Stimulated activated CD8-positive, alpha-beta memory T cell treated with anti-CD3 and anti-CD28 coated beads, Interleukin-15, amount 100 ng/mL, for 48 hours (primary cell): ENCODE results near the gene GRXCR1.

Experiments used
- DNase-seq, 2 donors: peaks; one replicate each; pipeline ENCODE4 v3.0.0-alpha.2; 2020; ENCODE audit warnings: low read depth in 2 of 2

Gene GRXCR1

DNA sequence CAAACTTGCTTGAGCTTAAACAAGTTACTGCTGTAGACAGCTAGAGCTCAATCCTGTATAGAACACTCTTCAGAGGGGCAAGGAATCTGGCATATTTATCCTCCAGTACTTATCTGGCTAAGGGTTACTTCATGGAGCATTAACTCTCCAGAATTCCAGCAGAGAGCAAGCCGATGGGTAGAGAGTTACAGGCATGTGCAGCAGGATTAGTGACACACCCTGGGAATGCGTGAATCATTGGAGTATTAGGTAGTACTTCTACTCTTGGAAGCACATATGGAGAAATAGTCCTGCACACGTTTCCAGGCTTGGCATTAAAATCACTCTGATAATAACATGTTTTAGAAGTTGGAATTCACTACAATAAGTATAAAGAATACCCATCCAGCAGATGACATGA lies 35.4 kb downstream of the GRXCR1 start:
- DNase-seq = no peak

DNA sequence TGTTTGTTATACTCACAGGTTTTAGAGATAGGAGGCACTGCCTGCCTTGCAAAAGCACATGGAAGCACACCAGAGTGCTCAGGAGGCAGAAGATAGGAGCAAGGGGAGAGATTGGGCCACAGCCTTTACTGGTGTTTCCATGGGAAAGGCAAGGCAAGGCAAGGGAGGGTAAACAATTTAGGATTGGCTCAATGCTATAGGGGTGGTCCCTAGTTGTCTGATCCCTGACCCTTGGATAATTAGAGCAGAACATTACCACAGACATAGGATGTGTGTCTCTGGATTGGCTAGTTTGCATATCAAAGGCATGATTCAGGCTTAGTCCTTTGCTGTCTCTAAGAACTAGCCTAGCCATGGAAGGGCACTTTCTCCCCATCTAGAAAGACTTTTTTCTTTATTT lies 36.1 kb downstream of the GRXCR1 start:
- DNase-seq = no peak

DNA sequence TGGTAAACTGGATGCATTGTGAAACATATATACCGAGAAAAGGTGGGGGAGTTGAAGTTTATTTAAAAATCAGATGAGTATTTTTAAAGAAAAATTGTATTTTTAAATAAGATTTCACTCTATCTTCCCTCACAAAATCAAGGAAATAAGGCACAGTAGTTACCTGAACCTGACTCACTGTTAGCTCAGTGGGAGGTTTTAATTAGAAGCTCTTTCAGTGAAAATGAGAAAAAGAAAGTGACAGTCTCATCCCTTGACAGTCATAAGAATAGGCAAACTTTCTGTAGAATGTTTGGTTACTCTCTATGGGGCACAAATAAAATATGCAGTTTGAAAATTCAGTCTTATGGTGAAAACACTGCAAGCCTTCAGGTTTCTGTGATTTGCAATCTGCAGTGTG lies 49.7 kb downstream of the GRXCR1 start:
- no peak for DNase-seq

DNA sequence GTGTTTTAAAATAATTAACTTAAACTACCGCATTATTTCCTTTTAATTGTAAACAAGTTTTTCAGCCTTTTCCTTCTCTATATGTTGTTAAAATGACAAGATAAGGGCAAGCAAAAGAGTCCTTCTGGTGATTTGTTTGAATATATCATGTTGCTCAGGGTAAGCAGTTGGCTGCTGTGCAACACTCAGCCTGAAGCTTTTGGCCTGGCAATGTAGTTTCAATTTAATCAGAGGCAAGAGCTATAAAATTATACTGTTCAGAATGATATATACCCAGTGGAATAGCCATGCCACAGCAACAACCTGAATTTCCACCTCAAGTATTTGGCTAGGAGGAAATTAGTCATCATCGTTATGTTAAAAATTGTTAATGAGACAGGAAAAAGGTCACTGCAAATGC lies 53.4 kb downstream of the GRXCR1 start:
- no peak for DNase-seq

DNA sequence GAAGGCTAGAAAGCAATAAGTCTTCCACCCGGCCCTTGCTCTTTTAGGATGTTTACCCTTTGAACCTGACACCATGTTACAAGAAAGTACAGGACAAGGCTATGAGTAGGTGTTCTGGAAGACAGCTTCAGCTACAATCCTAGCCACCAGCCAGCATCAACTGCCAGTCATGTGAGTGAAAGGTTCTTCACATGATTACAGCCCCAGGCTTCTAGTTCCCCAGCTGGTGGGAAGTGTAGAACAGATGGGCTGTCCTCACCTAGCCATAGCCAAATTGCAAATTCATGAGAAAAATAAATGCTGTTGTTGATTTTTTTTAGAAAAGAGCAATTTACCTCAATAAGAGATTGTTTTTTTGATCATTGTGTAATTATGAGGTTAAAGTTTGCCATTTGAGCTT lies 60.8 kb downstream of the GRXCR1 start:
- DNase-seq = no peak

DNA sequence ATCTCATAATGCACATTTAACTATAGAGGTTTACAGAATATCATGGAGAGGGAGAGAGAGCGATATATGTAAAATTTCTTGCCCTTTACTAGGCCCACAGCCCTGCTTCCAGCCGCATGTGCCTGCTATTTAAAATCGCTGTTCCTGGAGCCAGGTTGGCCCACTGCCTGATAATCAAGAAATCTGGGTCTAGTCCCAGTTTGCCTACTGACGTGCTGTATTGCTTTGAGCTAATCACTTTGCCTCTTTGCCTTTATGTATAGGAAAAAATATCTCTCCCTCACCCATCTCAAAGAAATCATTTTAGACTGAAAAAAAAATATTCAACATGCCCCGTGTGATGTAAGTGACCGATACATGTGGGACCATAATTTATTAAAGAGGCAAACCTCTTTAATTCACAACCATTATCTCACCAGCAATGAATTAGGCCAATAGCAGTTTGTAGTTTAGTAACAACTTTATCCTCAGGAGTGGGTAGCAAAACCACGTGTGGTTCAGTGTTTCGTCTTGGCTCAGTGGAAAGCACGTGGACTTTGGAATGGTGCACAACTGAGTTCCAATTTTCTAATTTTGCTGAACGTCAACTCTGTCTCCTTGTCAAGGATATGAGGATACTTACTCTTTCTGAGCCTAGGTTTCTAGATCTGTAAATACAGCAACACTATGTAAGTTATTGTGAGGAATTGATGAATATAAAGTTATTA lies 62.6 kb downstream of the GRXCR1 start:
- DNase-seq = no peak

DNA sequence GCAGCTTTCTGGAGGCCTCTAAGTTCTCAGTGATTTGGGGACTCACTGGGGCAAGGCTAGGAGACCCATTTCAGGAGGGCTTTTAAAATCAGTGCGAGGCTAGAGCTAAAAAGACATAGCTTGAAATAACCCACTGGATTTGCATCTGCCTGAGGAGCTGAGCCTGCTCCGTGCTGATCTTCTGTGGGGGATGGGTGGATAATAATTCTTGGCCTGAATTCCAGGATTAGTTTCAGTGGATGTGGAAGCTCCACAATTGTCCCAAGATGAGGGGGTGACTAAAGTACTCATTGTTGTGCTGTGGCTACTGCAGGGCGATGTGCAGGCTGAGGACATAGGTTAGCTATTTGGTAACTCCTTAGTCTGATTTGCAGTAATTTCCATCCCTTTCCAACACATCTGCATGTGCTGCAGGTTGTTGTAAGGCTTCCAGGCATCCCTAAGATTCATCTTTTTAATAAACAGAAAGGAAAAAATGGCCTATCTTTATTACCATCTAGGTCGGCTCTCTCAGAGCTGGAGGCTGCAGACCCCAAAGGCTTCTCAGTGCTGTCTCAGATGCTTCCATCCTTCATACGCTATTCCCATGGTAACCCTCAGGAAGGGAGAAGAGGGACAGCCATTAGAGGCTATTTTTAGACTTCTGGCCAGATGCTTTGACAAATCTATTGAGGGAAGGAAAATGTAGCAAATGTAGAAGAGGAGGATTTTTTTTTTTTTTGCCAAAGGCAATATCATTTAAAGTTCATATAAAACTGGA lies 63.4 kb downstream of the GRXCR1 start:
- no peak for DNase-seq

DNA sequence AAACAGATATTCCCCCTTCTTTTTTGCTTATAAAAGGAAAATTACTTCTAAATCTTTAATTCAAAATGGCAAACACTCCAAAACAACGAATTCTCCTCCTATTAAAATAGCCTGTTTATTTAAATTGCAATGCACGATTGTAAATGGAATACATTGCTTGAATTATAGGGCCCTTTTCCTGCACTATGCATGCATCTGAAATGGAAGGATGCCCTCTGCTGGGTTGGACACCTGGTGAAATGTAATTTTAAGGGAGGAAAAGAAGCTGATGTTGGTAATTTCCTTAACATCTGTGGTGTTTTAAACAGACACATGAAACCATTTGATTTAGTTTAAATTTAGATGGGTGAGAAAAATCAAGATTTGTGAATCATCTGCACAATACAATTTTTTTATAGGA lies 72.8 kb downstream of the GRXCR1 start:
- DNase-seq = no peak

DNA sequence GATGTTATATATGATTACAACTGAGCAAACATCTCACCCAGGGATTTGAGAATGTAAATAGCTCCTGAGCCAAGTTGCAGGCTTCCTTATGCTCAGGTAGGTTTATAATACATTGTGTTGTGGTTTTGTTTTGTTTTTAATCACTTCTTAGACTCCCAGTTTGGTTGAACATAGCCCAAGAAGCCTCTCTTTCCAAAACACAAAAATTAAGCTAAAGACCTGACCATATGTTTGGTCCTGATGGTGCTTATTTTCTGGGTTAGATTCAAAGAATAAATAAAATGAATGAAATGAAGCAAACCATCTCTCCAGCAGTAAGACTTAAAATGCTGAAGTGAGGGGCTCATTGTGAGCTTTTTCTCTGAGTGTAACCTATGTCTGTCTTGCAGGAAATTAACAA lies 93.5 kb downstream of the GRXCR1 start:
- DNase-seq = no peak

DNA sequence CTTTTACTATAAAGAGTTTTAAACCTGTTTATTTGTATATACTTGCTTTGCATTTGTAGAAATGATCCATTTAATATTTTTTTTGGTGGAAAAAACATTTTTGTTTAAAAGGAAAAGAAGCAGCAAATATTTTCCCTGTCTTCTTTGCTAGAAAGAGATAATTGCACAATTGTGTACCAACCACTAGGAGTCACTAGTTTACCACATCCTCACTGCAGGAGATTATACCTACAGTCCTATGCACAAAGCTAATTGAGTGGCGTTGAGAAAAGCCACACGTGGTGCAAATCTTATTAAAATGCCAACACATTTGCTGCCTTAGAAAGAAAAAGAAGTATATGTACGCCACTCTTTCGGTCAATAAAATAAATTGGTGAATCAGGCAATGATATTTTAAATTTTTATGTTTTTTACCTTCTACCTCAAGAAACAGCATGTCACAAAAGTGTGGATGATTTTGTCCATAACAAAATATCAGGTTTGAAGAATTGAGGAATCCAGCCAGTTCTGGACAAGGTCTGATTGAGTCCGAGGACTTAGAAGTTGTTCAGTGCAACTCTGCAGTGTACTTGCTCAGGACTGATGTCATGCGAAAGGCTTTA lies 102.9 kb downstream of the GRXCR1 start:
- no peak for DNase-seq

DNA sequence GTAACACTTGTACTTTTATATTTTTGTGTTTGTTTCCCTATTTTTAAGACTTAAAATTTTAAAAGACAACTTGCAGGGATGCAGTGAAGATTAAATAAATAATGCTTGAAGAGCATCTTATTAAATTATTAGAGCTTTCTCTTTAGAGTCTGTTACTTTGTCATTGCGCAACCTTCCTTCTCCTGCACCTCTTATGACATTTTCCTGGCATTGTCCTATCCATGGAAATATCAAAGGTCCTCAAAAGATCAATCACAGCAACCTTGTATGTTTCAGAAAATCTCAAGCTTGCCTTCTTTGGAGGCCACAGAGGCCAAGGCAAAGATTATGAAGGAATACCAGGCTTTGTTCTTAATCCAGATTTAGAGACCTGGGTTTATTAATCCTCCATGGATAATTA lies 116.3 kb downstream of the GRXCR1 start:
- DNase-seq = no peak

DNA sequence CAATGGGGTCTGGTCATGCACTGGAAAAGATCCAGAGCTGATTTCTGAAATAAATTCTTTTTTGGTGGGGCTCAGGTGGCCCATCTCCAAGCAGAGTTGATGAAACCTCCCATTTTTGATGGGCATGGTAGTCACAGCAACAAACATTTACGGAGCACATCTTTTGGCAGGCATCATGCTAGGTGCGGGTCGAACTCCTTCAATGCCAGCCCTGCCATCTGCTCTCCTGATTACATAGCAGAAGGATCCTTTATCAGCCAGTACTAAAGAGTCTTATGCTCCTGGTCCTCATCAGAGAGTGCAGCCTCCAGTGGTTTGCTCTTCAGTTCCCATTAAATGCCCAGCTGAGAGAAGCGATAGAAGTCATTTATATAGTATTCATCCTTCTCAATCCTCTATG lies 121.7 kb downstream of the GRXCR1 start:
- DNase-seq = no peak

DNA sequence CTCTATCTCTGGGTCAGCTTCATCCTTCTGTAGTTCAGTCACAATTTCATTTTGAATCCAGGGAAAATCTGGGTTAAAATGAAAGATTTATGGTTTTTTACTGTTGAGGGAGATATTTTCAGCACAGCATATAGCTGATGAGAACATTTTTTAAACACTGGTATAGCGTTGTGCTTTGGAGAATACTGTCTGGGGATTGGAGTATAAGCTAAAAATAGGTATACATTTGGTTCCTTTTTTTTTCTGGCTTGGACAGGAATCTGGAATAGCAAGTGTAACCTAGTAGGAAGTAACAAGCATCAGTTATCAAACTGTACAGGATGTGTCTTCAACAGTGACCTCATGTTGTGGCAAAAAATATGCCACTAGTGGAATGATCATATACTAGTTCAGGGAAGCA lies 149.1 kb downstream of the GRXCR1 start:
- no peak for DNase-seq

DNA sequence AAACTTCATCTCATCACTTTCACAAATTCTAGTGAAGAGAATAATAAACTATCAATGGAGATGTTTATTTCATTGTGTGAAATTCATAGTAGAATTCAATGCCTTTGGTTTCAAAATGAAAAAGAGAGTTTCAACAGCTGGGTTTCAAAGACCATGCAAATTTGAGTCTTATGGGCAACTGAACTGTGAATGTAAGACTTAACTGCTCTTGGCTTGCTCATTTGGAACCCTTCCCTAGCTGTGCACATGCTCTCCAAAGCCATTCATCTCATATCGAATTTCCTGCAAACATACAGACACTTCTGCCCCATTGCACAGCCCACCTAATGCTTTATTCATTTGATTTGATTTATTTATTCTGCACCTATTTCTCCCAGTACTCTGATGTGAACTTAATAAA lies 154.5 kb downstream of the GRXCR1 start:
- DNase-seq = no peak

DNA sequence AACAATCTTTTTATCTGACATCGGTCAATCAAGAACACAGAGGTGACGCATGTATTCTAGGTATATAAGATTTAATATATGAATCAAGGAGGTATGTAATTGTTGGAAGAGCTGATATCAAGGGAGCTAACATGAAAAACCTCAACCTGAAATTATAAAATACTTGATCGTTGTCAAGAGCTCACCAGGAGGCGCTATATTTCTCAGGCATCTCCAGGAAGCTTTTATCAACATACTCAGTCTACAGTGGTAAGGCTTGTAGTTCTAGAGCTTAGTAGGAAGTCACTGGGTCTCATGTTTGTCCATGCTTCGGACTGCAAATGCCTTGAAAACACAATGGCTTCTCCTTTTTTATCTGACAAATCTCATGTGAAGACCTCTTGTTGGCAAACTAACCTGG lies 156.1 kb downstream of the GRXCR1 start:
- DNase-seq = no peak

DNA sequence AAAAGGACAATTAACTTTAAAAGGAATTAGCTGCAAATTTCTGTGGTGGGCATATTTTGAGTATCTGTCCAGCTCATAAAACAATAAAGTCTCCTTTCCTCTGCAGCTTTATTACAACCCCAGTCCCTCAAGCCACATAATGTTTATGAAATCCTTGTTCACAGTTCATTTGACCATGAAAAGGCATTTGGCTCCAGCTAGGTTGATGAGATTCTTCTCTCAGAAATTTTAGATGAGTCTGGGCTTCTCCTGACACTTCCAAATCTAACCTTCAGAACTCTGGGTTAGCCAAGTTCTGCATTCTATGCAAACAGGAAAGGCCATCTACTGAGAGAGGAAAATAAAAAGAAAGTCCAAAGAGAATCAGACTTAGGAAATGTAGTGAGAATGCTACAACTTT lies 156.8 kb downstream of the GRXCR1 start:
- DNase-seq = no peak

DNA sequence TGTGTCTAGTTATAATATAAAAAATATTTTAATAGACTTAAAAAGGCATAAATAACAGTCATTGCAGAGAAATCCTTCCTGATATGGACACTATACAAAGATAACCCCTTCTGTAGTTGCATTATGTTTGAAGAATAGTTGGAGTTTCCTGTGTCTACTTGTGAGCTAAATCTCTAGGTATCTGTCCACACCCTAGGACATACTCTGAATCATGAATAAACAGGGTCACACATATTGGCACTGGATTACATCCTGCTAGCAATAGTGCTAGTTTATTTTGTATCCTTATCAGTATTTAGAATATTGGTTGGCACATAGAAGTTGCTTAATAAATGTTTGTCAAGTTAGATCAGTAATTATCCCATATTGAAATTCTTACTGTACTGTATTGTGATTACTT lies 173.9 kb downstream of the GRXCR1 start:
- DNase-seq = no peak

DNA sequence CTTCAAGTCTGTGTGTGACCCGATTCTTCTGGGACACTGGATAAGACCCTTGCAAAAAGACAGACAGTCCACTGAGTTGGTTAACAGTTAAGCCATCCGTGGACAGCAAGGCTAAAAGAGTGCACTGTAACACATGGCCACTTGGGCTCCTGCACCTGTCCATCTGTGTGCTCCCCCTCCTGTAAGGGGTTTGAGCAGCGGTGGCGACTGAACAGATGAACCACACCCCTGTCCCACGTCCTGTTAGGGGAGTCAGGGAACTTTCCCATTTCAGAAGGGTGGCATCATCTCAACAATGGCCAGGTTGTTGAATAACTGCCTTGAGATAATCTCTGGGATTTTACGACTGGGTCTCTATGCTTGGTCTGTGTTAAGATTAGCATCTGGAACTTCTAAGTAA lies 178.6 kb downstream of the GRXCR1 start:
- DNase-seq = no peak
